SK-N-SH treated with all-trans-retinoic acid at 6 μM for 48 hours (cell line): ENCODE measurements around the gene CAMK4.

Experiments
- BACH2 ChIP-seq: fragments of 250-450 bp; sonication (Bioruptor Pico); IDR thresholded peaks from 2 replicates; pipeline ENCODE4 v1.9.0; 2021; ENCODE audit warnings: mild to moderate bottlenecking, borderline replicate concordance
- CSRNP3 ChIP-seq: fragments of 250-450 bp; sonication (Bioruptor Pico); IDR thresholded peaks from 2 replicates; pipeline ENCODE4 v1.5.1; 2021; ENCODE audit warnings: mild to moderate bottlenecking, moderate library complexity
- GLIS3 ChIP-seq: fragments of 250-450 bp; sonication (Bioruptor Pico); IDR thresholded peaks from 2 replicates; pipeline ENCODE4 v1.5.0; 2020; ENCODE audit warnings: mild to moderate bottlenecking, moderate library complexity
- OSR1 ChIP-seq: fragments of 250-450 bp; sonication (Bioruptor Pico); IDR thresholded peaks from 2 replicates; pipeline ENCODE4 v1.8.0; 2022; ENCODE audit warnings: moderate library complexity, mild to moderate bottlenecking, inconsistent platforms
- PATZ1 ChIP-seq: fragments of 250-450 bp; sonication (Bioruptor Pico); IDR thresholded peaks from 2 replicates; pipeline ENCODE4 v1.8.0; 2020; ENCODE audit warnings: mild to moderate bottlenecking, moderate library complexity, borderline replicate concordance
- PPARA ChIP-seq: fragments of 250-450 bp; sonication (Bioruptor Pico); IDR thresholded peaks from 2 replicates; pipeline ENCODE4 v1.5.0; 2020; ENCODE audit warnings: mild to moderate bottlenecking, borderline replicate concordance
- RARB ChIP-seq: fragments of 250-450 bp; sonication (Bioruptor Pico); IDR thresholded peaks from 2 replicates; pipeline ENCODE4 v1.8.0; 2021; ENCODE audit warnings: mild to moderate bottlenecking, moderate library complexity
- SNAI2 ChIP-seq: fragments of 250-450 bp; sonication (Bioruptor Pico); IDR thresholded peaks from 2 replicates; pipeline ENCODE4 v1.5.0; 2020; ENCODE audit warnings: mild to moderate bottlenecking, moderate library complexity
- TOX ChIP-seq: fragments of 250-450 bp; sonication (Bioruptor Pico); IDR thresholded peaks from 2 replicates; pipeline ENCODE4 v1.8.0; 2021; ENCODE audit warnings: mild to moderate bottlenecking, moderate library complexity, borderline replicate concordance
- ZFP3 ChIP-seq: fragments of 250-450 bp; sonication (Bioruptor Pico); IDR thresholded peaks from 2 replicates; pipeline ENCODE4 v1.5.0; 2020; ENCODE audit warnings: mild to moderate bottlenecking, moderate library complexity
- ZFP30 ChIP-seq: fragments of 450-650 bp; formaldehyde crosslinking; IDR thresholded peaks from 2 replicates; pipeline ENCODE4 v1.5.0; 2022; ENCODE audit warnings: mild to moderate bottlenecking, moderate library complexity
- ZNF565 ChIP-seq: fragments of 450-650 bp; formaldehyde crosslinking; conservative IDR thresholded peaks from 2 replicates; pipeline ENCODE4 v1.5.0; 2020; ENCODE audit warnings: low read depth, mild to moderate bottlenecking, moderate library complexity
- ZNF70 ChIP-seq: fragments of 450-650 bp; formaldehyde crosslinking; IDR thresholded peaks from 2 replicates; pipeline ENCODE4 v1.5.0; 2020; ENCODE audit warnings: mild to moderate bottlenecking, moderate library complexity
- ZNF8 ChIP-seq: fragments of 450-650 bp; formaldehyde crosslinking; IDR thresholded peaks from 2 replicates; pipeline ENCODE4 v1.5.0; 2020; ENCODE audit warnings: mild to moderate bottlenecking, moderate library complexity

- TF ChIP-seq OSR1 (CRISPR knock-in tag) (no peak), PATZ1 (CRISPR knock-in tag) (no peak), ZNF70 (no peak), RARB (CRISPR knock-in tag) (no peak), ZFP3 (CRISPR knock-in tag) (no peak), TOX (no peak), ZNF565 (CRISPR knock-in tag) (no peak), SNAI2 (CRISPR knock-in tag) (no peak), CSRNP3 (CRISPR knock-in tag) (no peak), ZFP30 (no peak), GLIS3 (CRISPR knock-in tag) (no peak), BACH2 (CRISPR knock-in tag) (no peak), ZNF8 (CRISPR knock-in tag) (no peak), PPARA (no peak)
Measured at GRCh38 chr5:111321376-111321775, 97.2 kb downstream of the CAMK4 start.
